ENCODE data around the gene CMTM8. TPM values are rescaled to one million over a fixed set of nuclear protein-coding genes. Genes with fewer than 3 reads are reported as not detected.

Gene CMTM8
- total and polyA plus RNA-seq, 9 donors = 0.48 to 9.9 (median 2.1) TPM

DNA sequence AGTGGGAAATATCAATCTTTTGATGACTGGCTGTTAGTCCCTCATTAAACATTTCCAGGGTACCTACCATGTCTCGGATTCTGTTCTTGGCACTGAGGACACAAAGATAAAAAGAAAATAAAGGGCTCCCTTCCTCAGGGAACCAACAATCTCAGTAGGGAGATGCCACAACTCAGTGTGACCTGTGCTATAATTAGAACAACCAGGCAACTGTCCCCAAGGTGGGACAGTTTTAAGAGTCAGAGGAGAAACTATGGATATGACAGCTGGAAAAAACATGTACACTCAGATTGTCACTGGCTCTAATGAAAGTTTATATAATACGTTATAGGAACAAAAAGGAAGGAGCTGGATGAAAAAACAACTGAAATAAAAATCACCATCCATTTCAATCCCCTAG is 23.3 kb upstream of the CMTM8 start:
- DNase-seq = no peak
- Histone ChIP-seq H3K9me3 (no peaks in the 10 kb centered on the region), H3K4me1 (ENCODE audit: insufficient read depth) (no peaks in the 10 kb centered on the region), H3K27ac (no peak overlapping the region), H3K27me3 (no peaks in the 10 kb centered on the region), H3K4me3 (no peak overlapping the region), H3K36me3 (no peaks in the 10 kb centered on the region)
- 78 to 86% (median 85%) methylated on average over 2 of the region's 2 CpGs for WGBS, 3 donors
- TF ChIP-seq CTCF (IDR thresholded peaks at IDR 0.05) (no peak), POLR2A (IDR thresholded peaks at IDR 0.05) (no peak), EP300 (IDR thresholded peaks at IDR 0.05) (no peak)
- intact Hi-C loops (cut with DNase I) = no loop called here

DNA sequence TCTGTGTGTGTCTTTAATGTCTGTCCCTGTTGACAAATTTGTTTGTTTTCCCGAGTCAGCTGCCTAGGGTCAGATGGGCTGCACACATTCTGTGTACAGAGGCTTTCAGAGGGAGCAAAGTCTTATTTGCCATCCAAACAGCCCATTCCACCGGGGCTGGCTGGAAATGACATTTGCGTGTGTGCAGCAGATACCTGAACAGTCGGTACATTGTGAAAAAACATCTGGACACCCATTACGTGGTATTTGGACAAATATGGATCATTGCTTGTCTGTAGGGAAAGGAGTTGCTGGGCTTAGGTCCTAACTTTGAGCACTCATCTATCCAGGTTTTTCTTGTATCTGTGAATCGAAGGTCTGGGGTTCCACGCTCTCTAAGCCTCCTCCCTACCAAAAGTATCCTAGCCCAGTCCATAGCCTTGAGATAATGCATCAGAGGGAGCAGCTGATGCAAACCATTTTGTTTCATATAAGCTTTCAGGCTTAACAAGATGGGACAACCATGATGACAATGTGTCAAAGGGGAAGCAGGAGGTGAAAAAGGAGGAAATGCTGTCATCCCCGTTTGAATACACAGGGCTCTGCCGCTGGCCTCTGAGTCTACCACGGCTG is 22.2 kb upstream of the CMTM8 start:
- DNase-seq = no peak
- Histone ChIP-seq H3K36me3 (no peaks in the 10 kb centered on the region), H3K9me3 (no peaks in the 10 kb centered on the region), H3K27me3 (no peaks in the 10 kb centered on the region), H3K4me1 (ENCODE audit: insufficient read depth) (no peaks in the 10 kb centered on the region), H3K4me3 (no peak overlapping the region), H3K27ac (no peak overlapping the region)
- intact Hi-C loops (cut with DNase I) = no loop called here
- 61 to 63% (median 61%) methylated on average over 10 of the region's 10 CpGs for WGBS, 3 donors
- TF ChIP-seq EP300 (IDR thresholded peaks at IDR 0.05) (no peak), CTCF (IDR thresholded peaks at IDR 0.05) (no peak), POLR2A (IDR thresholded peaks at IDR 0.05) (no peak)

- H3K27ac ChIP-seq = no peak overlapping the region
- no peak for TF ChIP-seq POLR2A (IDR thresholded peaks at IDR 0.05)
- no peak for TF ChIP-seq CTCF (IDR thresholded peaks at IDR 0.05)
- no peak for TF ChIP-seq EP300 (IDR thresholded peaks at IDR 0.05)
- 88 to 90% (median 88%) methylated on average over 2 of the region's 2 CpGs for WGBS, 3 donors
- no peaks in the 10 kb centered on the region for H3K4me1 ChIP-seq (ENCODE audit: insufficient read depth)
- H3K9me3 ChIP-seq = no peaks in the 10 kb centered on the region
- no peaks in the 10 kb centered on the region for H3K36me3 ChIP-seq
- no peak overlapping the region for H3K4me3 ChIP-seq
- no peak for DNase-seq
- H3K27me3 ChIP-seq = no peaks in the 10 kb centered on the region
- intact Hi-C loops (cut with DNase I) = no loop called here
These were observed 21.1 kb upstream of the CMTM8 start for GRCh38 chr3:32217339-32217738.

DNA sequence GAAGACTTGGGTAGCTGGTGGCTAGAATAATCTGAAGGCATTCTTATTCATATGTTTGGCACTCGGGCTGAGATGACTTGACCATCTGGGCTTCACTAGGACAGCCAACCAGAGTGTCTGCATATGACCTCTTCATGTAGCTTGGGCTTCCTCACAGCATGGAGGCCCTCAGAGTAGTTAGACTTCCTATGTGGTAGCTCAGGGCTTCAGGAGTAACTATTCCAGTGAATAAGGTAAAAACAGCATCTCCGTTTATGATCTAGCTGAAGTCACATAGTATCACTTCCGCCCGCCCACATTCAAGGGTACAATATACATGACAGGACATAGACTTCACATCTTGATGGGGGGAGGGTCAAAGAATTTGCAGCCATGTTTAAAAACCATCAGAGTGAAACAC is 18.9 kb upstream of the CMTM8 start:
- no peak for DNase-seq
- WGBS, 3 donors = 79 to 95% (median 92%) methylated on average over 4 of the region's 4 CpGs
- Histone ChIP-seq H3K9me3 (no peaks in the 10 kb centered on the region), H3K4me3 (no peak overlapping the region), H3K4me1 (ENCODE audit: insufficient read depth) (no peaks in the 10 kb centered on the region), H3K27ac (no peak overlapping the region), H3K27me3 (no peaks in the 10 kb centered on the region), H3K36me3 (no peaks in the 10 kb centered on the region)
- intact Hi-C loops (cut with DNase I) = no loop called here
- TF ChIP-seq EP300 (IDR thresholded peaks at IDR 0.05) = no peak
- TF ChIP-seq POLR2A (IDR thresholded peaks at IDR 0.05) = no peak
- TF ChIP-seq CTCF (IDR thresholded peaks at IDR 0.05) = no peak
